Peyer's patch (tissue), 4 donors: Measurements from ENCODE around the gene ATL2. TPM values are rescaled to one million over a fixed set of nuclear protein-coding genes. Genes with fewer than 3 reads are reported as not detected.

Experiments used
- DNase-seq, 3 donors: peaks; one replicate each; pipeline ENCODE4 v3.0.0-alpha.2; 2017 to 2019
- H3K27ac ChIP-seq, 4 donors: fragments of 200-600 bp; sonication (generic); one replicate each; pipeline ENCODE4 v1.5.1; 2016 to 2019
- H3K27me3 ChIP-seq, 2 donors: fragments of 200-600 bp; sonication (generic); one replicate each; pipeline ENCODE4 v1.5.1; 2019
- H3K36me3 ChIP-seq, 3 donors: fragments of 200-600 bp; sonication (generic); one replicate each; pipeline ENCODE4 v1.5.1; 2016 to 2019
- H3K4me1 ChIP-seq, 4 donors: fragments of 200-600 bp; sonication (generic); one replicate each; pipeline ENCODE4 v1.5.1; 2016 to 2019
- H3K4me3 ChIP-seq, 4 donors: fragments of 200-600 bp; sonication (generic); 1 replicate in 3 of 4; 2 replicates in 1 of 4; pipeline ENCODE4 v1.5.1; 2016 to 2019; ENCODE audit warnings: mild to moderate bottlenecking in 1 of 4
- H3K9me3 ChIP-seq, 4 donors: fragments of 200-600 bp; sonication (generic); one replicate each; pipeline ENCODE4 v1.5.1; 2016 to 2019; ENCODE audit warnings: mild to moderate bottlenecking in 1 of 4
- CTCF ChIP-seq, 6 experiments: fragments of 450-650 bp in 4 of 6; fragments of 200-600 bp in 2 of 6; sonication (generic) in 1 of 6; IDR thresholded peaks; one replicate each; pipeline ENCODE4 v1.5.1; 2017 to 2019; ENCODE audit warnings: antibody characterized with exemption in 6 of 6, mild to moderate bottlenecking in 3 of 6, moderate library complexity in 1 of 6
- POLR2A ChIP-seq, 2 donors: fragments of 450-650 bp; IDR thresholded peaks; one replicate each; pipeline ENCODE4 v1.5.1; 2017; ENCODE audit warnings: antibody characterized with exemption in 2 of 2, mild to moderate bottlenecking in 2 of 2, moderate library complexity in 2 of 2
- total RNA-seq, 4 donors: library from RNA; depleted of rRNA; stranded (reverse); fragments of >200 nt; gene quantifications; one replicate each; pipeline ENCODE4 v1.1.0, GENCODE V29; 2016

ATL2 gene
- total RNA-seq, 4 donors from 2014 or later = 87.9 to 170 (median 132) TPM

GRCh38 chr2:38245114-38245641 lies 131.9 kb downstream of the ATL2 start:
- no peaks in the 10 kb centered on the region for H3K9me3 ChIP-seq
- TF ChIP-seq POLR2A (IDR thresholded peaks at IDR 0.05) = no peak
- no peak for TF ChIP-seq CTCF (IDR thresholded peaks at IDR 0.05)
- H3K27ac ChIP-seq = no peak overlapping the region
- H3K36me3 ChIP-seq = no peaks in the 10 kb centered on the region
- DNase-seq = no peak
- no peaks in the 10 kb centered on the region for H3K4me1 ChIP-seq
- no peaks in the 10 kb centered on the region for H3K27me3 ChIP-seq
- H3K4me3 ChIP-seq = no peak overlapping the region

GRCh38 chr2:38244301-38244700 lies 132.8 kb downstream of the ATL2 start:
- H3K4me1 ChIP-seq = no peaks in the 10 kb centered on the region
- DNase-seq = no peak
- TF ChIP-seq CTCF (IDR thresholded peaks at IDR 0.05) (no peak), POLR2A (IDR thresholded peaks at IDR 0.05) (no peak)
- no peaks in the 10 kb centered on the region for H3K9me3 ChIP-seq
- no peaks in the 10 kb centered on the region for H3K36me3 ChIP-seq
- no peaks in the 10 kb centered on the region for H3K27me3 ChIP-seq
- no peak overlapping the region for H3K27ac ChIP-seq
- no peak overlapping the region for H3K4me3 ChIP-seq

Other genes starting within 250 kb of the ATL2 start
- 10 to 100 TPM; 33.3 to 70.1 (median 48.0) TPM for gene HNRNPLL, start 225.7 kb upstream of the ATL2 start, total RNA-seq